ENCODE data around the gene RAPGEFL1. TPM values are rescaled to one million over a fixed set of nuclear protein-coding genes. Genes with fewer than 3 reads are reported as not detected.

The RAPGEFL1 gene
- total RNA-seq, 1 experiment from 2014 or later: 23.6 TPM

- H2AFZ ChIP-seq (ENCODE audit: low read length): no peak overlapping the region
- no peak overlapping the region for H2BK120ac ChIP-seq (ENCODE audit: low read depth, low read length, poor library complexity, severe bottlenecking)
- 0 out of 7 replicates have a peak overlapping the region, but pooled peaks of 1 of the 3 experiments have one; percentile 7 for H3K27ac Mint-ChIP-seq
- no peak overlapping the region for H3T11ph ChIP-seq (ENCODE audit: low read length)
- H3K9me3 ChIP-seq (ENCODE audit: control insufficient read depth, low read depth, low read length): no peaks in the 10 kb centered on the region
- H4K91ac ChIP-seq (ENCODE audit: insufficient read length, low read depth, low read length): no peak overlapping the region
- H2BK12ac ChIP-seq (ENCODE audit: insufficient read length, low read depth, low read length): no peak overlapping the region
- no peaks in the 10 kb centered on the region; the same call in 1 of the 2 replicates for H3K27me3 ChIP-seq (ENCODE audit: insufficient read depth, low read length)
- H3K9ac ChIP-seq (ENCODE audit: extremely low read depth, insufficient read length, low read length): no peak overlapping the region
- H3K79me2 ChIP-seq (ENCODE audit: insufficient read depth, low read length): no peaks in the 10 kb centered on the region
- no peak for DNase-seq
- H3K4me1 Mint-ChIP-seq: peaks cover 16 to 21% of the 10 kb centered on the region in 2 experiments
- TF ChIP-seq CTCF (conservative IDR thresholded peaks at IDR 0.05): no peak
- no peak overlapping the region for H2BK15ac ChIP-seq (ENCODE audit: low read depth, low read length)
- H2BK20ac ChIP-seq (ENCODE audit: low read depth, low read length, poor library complexity, severe bottlenecking): no peak overlapping the region
- no peaks in the 10 kb centered on the region; the same call in 1 of the 2 replicates for H3K27me3 Mint-ChIP-seq (ENCODE audit: low read depth)
- no peak overlapping the region for H3K4me2 ChIP-seq (ENCODE audit: insufficient read depth, insufficient read length, low read length)
- H3K4me3 Mint-ChIP-seq: no peak overlapping the region
- H3K4me1 ChIP-seq (ENCODE audit: insufficient read depth, low read length): peaks cover 5% of the 10 kb centered on the region; the same call in 1 of the 2 replicates
- H3K79me1 ChIP-seq (ENCODE audit: insufficient read depth, low read depth, low read length, poor library complexity, severe bottlenecking): no peaks in the 10 kb centered on the region
- peaks cover 41 to 67% (median 64%) of the 10 kb centered on the region in 3 experiments for H3K36me3 Mint-ChIP-seq (ENCODE audit: insufficient read depth in 1 of 3, low read depth in 3 of 3)
- no peak overlapping the region for H3K27ac ChIP-seq (ENCODE audit: insufficient read length, low read depth, low read length)
- no peak overlapping the region for H2BK5ac ChIP-seq (ENCODE audit: insufficient read length, low read length)
- no peak overlapping the region for H4K8ac ChIP-seq (replicated peaks; ENCODE audit: insufficient read length, low read depth, low read length)
- H3K23ac ChIP-seq (ENCODE audit: insufficient read length, low read depth, low read length): no peak overlapping the region
- no peak overlapping the region for H3K4ac ChIP-seq (ENCODE audit: low read depth, low read length)
- H3K18ac ChIP-seq (ENCODE audit: insufficient read length, low read depth, low read length): no peak overlapping the region
- H4K20me1 ChIP-seq (ENCODE audit: control insufficient read depth, insufficient read depth, insufficient read length): peaks cover 2% of the 10 kb centered on the region
- no peaks in the 10 kb centered on the region for H3K9me3 Mint-ChIP-seq
- H4K5ac ChIP-seq (ENCODE audit: insufficient read length, low read depth, low read length): no peak overlapping the region
- H2AK5ac ChIP-seq (ENCODE audit: insufficient read length, low read length): no peak overlapping the region
- WGBS (ENCODE audit: extremely low coverage, insufficient read length, low lambda C conversion rate): no CpG with 5 or more reads among the region's 3 CpGs
- H3K56ac ChIP-seq (ENCODE audit: insufficient read length, low read depth, low read length): no peak overlapping the region
- H3K23me2 ChIP-seq (ENCODE audit: insufficient read length, low read depth, low read length, poor library complexity, severe bottlenecking): no peaks in the 10 kb centered on the region
- no peak overlapping the region for H3K14ac ChIP-seq (ENCODE audit: insufficient read depth, low read length)
Measured at GRCh38 chr17:40173778-40174135, 3.5 kb upstream of the RAPGEFL1 start.

Data from H9 (cell line).